HL-60 (cell line): ENCODE results near the gene NOL8.

Source experiments
- CTCF ChIP-seq: IDR thresholded peaks from one replicate; pipeline ENCODE4 v1.5.1; 2011; ENCODE audit warnings: low read length, control low read depth, inconsistent platforms; ENCODE audit not compliant: insufficient read depth
- GABPA ChIP-seq: IDR thresholded peaks from 2 replicates; pipeline ENCODE4 v1.6.1; 2012; ENCODE audit warnings: low read depth
- TF ChIP-seq, protein P1 (sequence below): IDR thresholded peaks from 2 replicates; pipeline ENCODE4 v1.6.1; 2012; ENCODE audit warnings: low read depth; ENCODE audit not compliant: insufficient replicate concordance

GRCh38 chr9:92270511-92270910 is 54.6 kb downstream of the NOL8 start:
- TF ChIP-seq, protein P1, sequence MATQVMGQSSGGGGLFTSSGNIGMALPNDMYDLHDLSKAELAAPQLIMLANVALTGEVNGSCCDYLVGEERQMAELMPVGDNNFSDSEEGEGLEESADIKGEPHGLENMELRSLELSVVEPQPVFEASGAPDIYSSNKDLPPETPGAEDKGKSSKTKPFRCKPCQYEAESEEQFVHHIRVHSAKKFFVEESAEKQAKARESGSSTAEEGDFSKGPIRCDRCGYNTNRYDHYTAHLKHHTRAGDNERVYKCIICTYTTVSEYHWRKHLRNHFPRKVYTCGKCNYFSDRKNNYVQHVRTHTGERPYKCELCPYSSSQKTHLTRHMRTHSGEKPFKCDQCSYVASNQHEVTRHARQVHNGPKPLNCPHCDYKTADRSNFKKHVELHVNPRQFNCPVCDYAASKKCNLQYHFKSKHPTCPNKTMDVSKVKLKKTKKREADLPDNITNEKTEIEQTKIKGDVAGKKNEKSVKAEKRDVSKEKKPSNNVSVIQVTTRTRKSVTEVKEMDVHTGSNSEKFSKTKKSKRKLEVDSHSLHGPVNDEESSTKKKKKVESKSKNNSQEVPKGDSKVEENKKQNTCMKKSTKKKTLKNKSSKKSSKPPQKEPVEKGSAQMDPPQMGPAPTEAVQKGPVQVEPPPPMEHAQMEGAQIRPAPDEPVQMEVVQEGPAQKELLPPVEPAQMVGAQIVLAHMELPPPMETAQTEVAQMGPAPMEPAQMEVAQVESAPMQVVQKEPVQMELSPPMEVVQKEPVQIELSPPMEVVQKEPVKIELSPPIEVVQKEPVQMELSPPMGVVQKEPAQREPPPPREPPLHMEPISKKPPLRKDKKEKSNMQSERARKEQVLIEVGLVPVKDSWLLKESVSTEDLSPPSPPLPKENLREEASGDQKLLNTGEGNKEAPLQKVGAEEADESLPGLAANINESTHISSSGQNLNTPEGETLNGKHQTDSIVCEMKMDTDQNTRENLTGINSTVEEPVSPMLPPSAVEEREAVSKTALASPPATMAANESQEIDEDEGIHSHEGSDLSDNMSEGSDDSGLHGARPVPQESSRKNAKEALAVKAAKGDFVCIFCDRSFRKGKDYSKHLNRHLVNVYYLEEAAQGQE: no peak
- TF ChIP-seq CTCF (no peak), GABPA (no peak)
